GM23338 (cell line): Measurements from ENCODE around the gene ELP2.

Experiments used
- EZH2 ChIP-seq: fragments of 200-600 bp; sonication (generic); IDR thresholded peaks from one replicate; pipeline ENCODE4 v1.8.0; 2017; ENCODE audit warnings: antibody characterized with exemption, mild to moderate bottlenecking, low read depth; ENCODE audit not compliant: unreplicated experiment
- EZH2phosphoT487 ChIP-seq: fragments of 200-600 bp; sonication (generic); IDR thresholded peaks from one replicate; pipeline ENCODE4 v1.8.1; 2018; ENCODE audit warnings: antibody characterized with exemption; ENCODE audit not compliant: unreplicated experiment
- JUNB ChIP-seq: IDR thresholded peaks from one replicate; pipeline ENCODE4 v1.6.1; 2016; ENCODE audit warnings: antibody characterized with exemption; ENCODE audit not compliant: unreplicated experiment
- POLR2AphosphoS5 ChIP-seq: IDR thresholded peaks from 2 replicates; pipeline ENCODE4 v1.6.1; 2016; ENCODE audit warnings: antibody characterized with exemption, low read depth
- TF ChIP-seq, protein P1 (sequence below), 2 experiments: fragments of 200-600 bp in 1 of 2; sonication (generic) in 1 of 2; conservative IDR thresholded peaks; 2 replicates each; pipeline versions ENCODE4 v1.5.1 to v1.6.1; 2016 to 2017; ENCODE audit warnings: antibody characterized with exemption in 2 of 2, low read depth in 2 of 2, mild to moderate bottlenecking in 2 of 2, moderate library complexity in 1 of 2
- TF ChIP-seq, protein P2 (sequence below): fragments of 250-450 bp; sonication (Bioruptor Pico); IDR thresholded peaks from 2 replicates; pipeline ENCODE4 v1.5.0; 2020; ENCODE audit warnings: mild to moderate bottlenecking, moderate library complexity

DNA sequence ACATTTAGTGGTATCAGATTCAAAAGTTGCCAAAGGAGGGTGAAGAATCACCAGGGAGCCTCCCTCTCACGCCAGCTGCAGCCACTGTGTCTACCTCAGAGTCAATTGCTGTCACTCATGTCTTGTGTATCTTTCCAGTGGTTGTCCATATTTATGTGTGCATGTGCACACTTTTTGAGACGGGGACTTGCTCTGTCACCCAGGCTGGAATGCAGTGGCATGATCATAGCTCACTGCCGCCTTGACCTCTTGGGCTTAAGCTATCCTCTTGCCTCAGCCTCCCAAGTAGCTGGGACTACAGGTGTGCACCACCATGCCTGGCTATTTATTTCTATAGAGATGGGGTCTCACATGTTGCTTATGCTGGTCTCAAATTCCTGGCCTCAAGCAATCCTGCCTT is 61.6 kb downstream of the ELP2 start:
- TF ChIP-seq, protein P1, sequence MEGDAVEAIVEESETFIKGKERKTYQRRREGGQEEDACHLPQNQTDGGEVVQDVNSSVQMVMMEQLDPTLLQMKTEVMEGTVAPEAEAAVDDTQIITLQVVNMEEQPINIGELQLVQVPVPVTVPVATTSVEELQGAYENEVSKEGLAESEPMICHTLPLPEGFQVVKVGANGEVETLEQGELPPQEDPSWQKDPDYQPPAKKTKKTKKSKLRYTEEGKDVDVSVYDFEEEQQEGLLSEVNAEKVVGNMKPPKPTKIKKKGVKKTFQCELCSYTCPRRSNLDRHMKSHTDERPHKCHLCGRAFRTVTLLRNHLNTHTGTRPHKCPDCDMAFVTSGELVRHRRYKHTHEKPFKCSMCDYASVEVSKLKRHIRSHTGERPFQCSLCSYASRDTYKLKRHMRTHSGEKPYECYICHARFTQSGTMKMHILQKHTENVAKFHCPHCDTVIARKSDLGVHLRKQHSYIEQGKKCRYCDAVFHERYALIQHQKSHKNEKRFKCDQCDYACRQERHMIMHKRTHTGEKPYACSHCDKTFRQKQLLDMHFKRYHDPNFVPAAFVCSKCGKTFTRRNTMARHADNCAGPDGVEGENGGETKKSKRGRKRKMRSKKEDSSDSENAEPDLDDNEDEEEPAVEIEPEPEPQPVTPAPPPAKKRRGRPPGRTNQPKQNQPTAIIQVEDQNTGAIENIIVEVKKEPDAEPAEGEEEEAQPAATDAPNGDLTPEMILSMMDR (conservative IDR thresholded peaks at IDR 0.05; ENCODE audit: low read depth in 2 of 2), result no peak
- TF ChIP-seq, protein P2, sequence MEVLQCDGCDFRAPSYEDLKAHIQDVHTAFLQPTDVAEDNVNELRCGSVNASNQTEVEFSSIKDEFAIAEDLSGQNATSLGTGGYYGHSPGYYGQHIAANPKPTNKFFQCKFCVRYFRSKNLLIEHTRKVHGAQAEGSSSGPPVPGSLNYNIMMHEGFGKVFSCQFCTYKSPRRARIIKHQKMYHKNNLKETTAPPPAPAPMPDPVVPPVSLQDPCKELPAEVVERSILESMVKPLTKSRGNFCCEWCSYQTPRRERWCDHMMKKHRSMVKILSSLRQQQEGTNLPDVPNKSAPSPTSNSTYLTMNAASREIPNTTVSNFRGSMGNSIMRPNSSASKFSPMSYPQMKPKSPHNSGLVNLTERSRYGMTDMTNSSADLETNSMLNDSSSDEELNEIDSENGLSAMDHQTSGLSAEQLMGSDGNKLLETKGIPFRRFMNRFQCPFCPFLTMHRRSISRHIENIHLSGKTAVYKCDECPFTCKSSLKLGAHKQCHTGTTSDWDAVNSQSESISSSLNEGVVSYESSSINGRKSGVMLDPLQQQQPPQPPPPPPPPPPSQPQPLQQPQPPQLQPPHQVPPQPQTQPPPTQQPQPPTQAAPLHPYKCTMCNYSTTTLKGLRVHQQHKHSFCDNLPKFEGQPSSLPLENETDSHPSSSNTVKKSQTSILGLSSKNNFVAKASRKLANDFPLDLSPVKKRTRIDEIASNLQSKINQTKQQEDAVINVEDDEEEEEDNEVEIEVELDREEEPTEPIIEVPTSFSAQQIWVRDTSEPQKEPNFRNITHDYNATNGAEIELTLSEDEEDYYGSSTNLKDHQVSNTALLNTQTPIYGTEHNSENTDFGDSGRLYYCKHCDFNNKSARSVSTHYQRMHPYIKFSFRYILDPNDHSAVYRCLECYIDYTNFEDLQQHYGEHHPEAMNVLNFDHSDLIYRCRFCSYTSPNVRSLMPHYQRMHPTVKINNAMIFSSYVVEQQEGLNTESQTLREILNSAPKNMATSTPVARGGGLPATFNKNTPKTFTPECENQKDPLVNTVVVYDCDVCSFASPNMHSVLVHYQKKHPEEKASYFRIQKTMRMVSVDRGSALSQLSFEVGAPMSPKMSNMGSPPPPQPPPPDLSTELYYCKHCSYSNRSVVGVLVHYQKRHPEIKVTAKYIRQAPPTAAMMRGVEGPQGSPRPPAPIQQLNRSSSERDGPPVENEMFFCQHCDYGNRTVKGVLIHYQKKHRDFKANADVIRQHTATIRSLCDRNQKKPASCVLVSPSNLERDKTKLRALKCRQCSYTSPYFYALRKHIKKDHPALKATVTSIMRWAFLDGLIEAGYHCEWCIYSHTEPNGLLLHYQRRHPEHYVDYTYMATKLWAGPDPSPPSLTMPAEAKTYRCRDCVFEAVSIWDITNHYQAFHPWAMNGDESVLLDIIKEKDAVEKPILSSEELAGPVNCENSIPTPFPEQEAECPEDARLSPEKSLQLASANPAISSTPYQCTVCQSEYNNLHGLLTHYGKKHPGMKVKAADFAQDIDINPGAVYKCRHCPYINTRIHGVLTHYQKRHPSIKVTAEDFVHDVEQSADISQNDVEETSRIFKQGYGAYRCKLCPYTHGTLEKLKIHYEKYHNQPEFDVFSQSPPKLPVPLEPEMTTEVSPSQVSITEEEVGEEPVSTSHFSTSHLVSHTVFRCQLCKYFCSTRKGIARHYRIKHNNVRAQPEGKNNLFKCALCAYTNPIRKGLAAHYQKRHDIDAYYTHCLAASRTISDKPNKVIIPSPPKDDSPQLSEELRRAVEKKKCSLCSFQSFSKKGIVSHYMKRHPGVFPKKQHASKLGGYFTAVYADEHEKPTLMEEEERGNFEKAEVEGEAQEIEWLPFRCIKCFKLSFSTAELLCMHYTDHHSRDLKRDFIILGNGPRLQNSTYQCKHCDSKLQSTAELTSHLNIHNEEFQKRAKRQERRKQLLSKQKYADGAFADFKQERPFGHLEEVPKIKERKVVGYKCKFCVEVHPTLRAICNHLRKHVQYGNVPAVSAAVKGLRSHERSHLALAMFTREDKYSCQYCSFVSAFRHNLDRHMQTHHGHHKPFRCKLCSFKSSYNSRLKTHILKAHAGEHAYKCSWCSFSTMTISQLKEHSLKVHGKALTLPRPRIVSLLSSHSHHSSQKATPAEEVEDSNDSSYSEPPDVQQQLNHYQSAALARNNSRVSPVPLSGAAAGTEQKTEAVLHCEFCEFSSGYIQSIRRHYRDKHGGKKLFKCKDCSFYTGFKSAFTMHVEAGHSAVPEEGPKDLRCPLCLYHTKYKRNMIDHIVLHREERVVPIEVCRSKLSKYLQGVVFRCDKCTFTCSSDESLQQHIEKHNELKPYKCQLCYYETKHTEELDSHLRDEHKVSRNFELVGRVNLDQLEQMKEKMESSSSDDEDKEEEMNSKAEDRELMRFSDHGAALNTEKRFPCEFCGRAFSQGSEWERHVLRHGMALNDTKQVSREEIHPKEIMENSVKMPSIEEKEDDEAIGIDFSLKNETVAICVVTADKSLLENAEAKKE (CRISPR knock-in tag), result no peak
- TF ChIP-seq POLR2AphosphoS5 (no peak), EZH2 (no peak), JUNB (no peak), EZH2phosphoT487 (no peak)
